H9 (cell line): Measurements from ENCODE around the gene CXCL5. TPM values are rescaled to one million over a fixed set of nuclear protein-coding genes. Genes with fewer than 3 reads are reported as not detected.

Experiments used
- DNase-seq: peaks from one replicate; pipeline ENCODE4 v3.0.0-alpha.2; 2017
- H2AFZ ChIP-seq: one replicate; pipeline ENCODE4 v1.6.1; 2013; ENCODE audit warnings: mild to moderate bottlenecking, low read length, control low read depth, moderate library complexity
- H2AK5ac ChIP-seq: 2 replicates; pipeline ENCODE4 v1.6.1; 2013; ENCODE audit warnings: low read length, control low read depth, mixed read lengths; ENCODE audit not compliant: insufficient read length
- H2BK120ac ChIP-seq: one replicate; pipeline ENCODE4 v1.6.1; 2013; ENCODE audit warnings: low read depth, mild to moderate bottlenecking, low read length, control low read depth, inconsistent platforms; ENCODE audit not compliant: poor library complexity, severe bottlenecking
- H2BK12ac ChIP-seq: 2 replicates; pipeline ENCODE4 v1.6.1; 2013; ENCODE audit warnings: low read length, control low read depth, mixed read lengths, low read depth; ENCODE audit not compliant: insufficient read length
- H2BK15ac ChIP-seq: 2 replicates; pipeline ENCODE4 v1.6.1; 2013; ENCODE audit warnings: low read depth, low read length, control low read depth
- H2BK20ac ChIP-seq: one replicate; pipeline ENCODE4 v1.6.1; 2013; ENCODE audit warnings: low read depth, mild to moderate bottlenecking, low read length, control low read depth, inconsistent platforms; ENCODE audit not compliant: poor library complexity, severe bottlenecking
- H2BK5ac ChIP-seq: 2 replicates; pipeline ENCODE4 v1.6.1; 2013; ENCODE audit warnings: low read length, control low read depth, mixed read lengths; ENCODE audit not compliant: insufficient read length
- H3K14ac ChIP-seq: 2 replicates; pipeline ENCODE4 v1.6.1; 2013; ENCODE audit warnings: low read length, control low read depth; ENCODE audit not compliant: insufficient read depth
- H3K18ac ChIP-seq: 2 replicates; pipeline ENCODE4 v1.6.1; 2013; ENCODE audit warnings: low read depth, mild to moderate bottlenecking, mixed read lengths, low read length, control low read depth; ENCODE audit not compliant: insufficient read length
- H3K23ac ChIP-seq: 2 replicates; pipeline ENCODE4 v1.6.1; 2013; ENCODE audit warnings: low read length, control low read depth, mixed read lengths, low read depth; ENCODE audit not compliant: insufficient read length
- H3K23me2 ChIP-seq: 2 replicates; pipeline ENCODE4 v1.6.1; 2013; ENCODE audit warnings: low read depth, mild to moderate bottlenecking, mixed read lengths, low read length, control low read depth; ENCODE audit not compliant: insufficient read length, poor library complexity, severe bottlenecking
- H3K27ac ChIP-seq: 2 replicates; pipeline ENCODE4 v1.5.1; 2013; ENCODE audit warnings: low read length, control low read depth, mixed read lengths, low read depth; ENCODE audit not compliant: insufficient read length
- H3K27me3 ChIP-seq: 2 replicates; pipeline ENCODE4 v1.6.1; 2013; ENCODE audit warnings: low read length, control low read depth, inconsistent platforms; ENCODE audit not compliant: insufficient read depth
- H3K4ac ChIP-seq: 2 replicates; pipeline ENCODE4 v1.6.1; 2013; ENCODE audit warnings: low read depth, mild to moderate bottlenecking, control low read depth, inconsistent platforms, low read length, moderate library complexity
- H3K4me1 ChIP-seq: 2 replicates; pipeline ENCODE4 v1.6.1; 2013; ENCODE audit warnings: low read length, control low read depth, inconsistent platforms; ENCODE audit not compliant: insufficient read depth
- H3K4me2 ChIP-seq: 2 replicates; pipeline ENCODE4 v1.6.1; 2013; ENCODE audit warnings: low read length, control low read depth, mixed read lengths; ENCODE audit not compliant: insufficient read length, insufficient read depth
- H3K56ac ChIP-seq: 2 replicates; pipeline ENCODE4 v1.6.1; 2013; ENCODE audit warnings: low read depth, mild to moderate bottlenecking, mixed read lengths, low read length, control low read depth; ENCODE audit not compliant: insufficient read length
- H3K79me1 ChIP-seq: 2 replicates; pipeline ENCODE4 v1.6.1; 2013; ENCODE audit warnings: low read depth, mild to moderate bottlenecking, moderate library complexity, low read length, control low read depth, inconsistent platforms; ENCODE audit not compliant: insufficient read depth, poor library complexity, severe bottlenecking
- H3K79me2 ChIP-seq: 2 replicates; pipeline ENCODE4 v1.6.1; 2013; ENCODE audit warnings: low read length, control low read depth, inconsistent platforms; ENCODE audit not compliant: insufficient read depth
- H3K9ac ChIP-seq: 2 replicates; pipeline ENCODE4 v1.6.1; 2013; ENCODE audit warnings: low read length, control low read depth, mixed read lengths; ENCODE audit not compliant: insufficient read length; ENCODE audit errors: extremely low read depth
- H3K9me3 ChIP-seq: one replicate; pipeline ENCODE4 v1.6.1; 2013; ENCODE audit warnings: low read depth, low read length, inconsistent platforms; ENCODE audit not compliant: control insufficient read depth
- H3T11ph ChIP-seq: one replicate; pipeline ENCODE4 v1.6.1; 2013; ENCODE audit warnings: mild to moderate bottlenecking, low read length, control low read depth, inconsistent platforms
- H4K20me1 ChIP-seq: one replicate; pipeline ENCODE4 v1.6.1; 2013; ENCODE audit not compliant: control insufficient read depth, insufficient read length, insufficient read depth
- H4K5ac ChIP-seq: 2 replicates; pipeline ENCODE4 v1.6.1; 2013; ENCODE audit warnings: low read depth, mild to moderate bottlenecking, mixed read lengths, low read length, control low read depth; ENCODE audit not compliant: insufficient read length
- H4K8ac ChIP-seq: replicated peaks from 2 replicates; pipeline ENCODE4 v1.6.1; 2013; ENCODE audit warnings: low read length, control low read depth, mixed read lengths, low read depth; ENCODE audit not compliant: insufficient read length
- H4K91ac ChIP-seq: 2 replicates; pipeline ENCODE4 v1.6.1; 2013; ENCODE audit warnings: low read depth, mild to moderate bottlenecking, moderate library complexity, mixed read lengths, low read length, control low read depth; ENCODE audit not compliant: insufficient read length
- H3K27ac Mint-ChIP-seq, 3 experiments: 2 replicates in 2 of 3; 3 replicates in 1 of 3; pipeline ENCODE4 v1.8.0; 2020 to 2021; ENCODE audit warnings: mixed read lengths in 3 of 3, mild to moderate bottlenecking in 1 of 3, moderate library complexity in 1 of 3
- H3K27me3 Mint-ChIP-seq: 2 replicates; pipeline ENCODE4 v1.8.0; 2021; ENCODE audit warnings: low read depth, mild to moderate bottlenecking, moderate library complexity, mixed read lengths
- H3K36me3 Mint-ChIP-seq, 3 experiments: 2 replicates in 2 of 3; 3 replicates in 1 of 3; pipeline ENCODE4 v1.8.0; 2020 to 2021; ENCODE audit warnings: low read depth in 3 of 3, mixed read lengths in 3 of 3; ENCODE audit not compliant: insufficient read depth in 1 of 3
- H3K4me1 Mint-ChIP-seq, 2 experiments: 2 replicates each; pipeline ENCODE4 v1.8.0; 2020; ENCODE audit warnings: mixed read lengths in 2 of 2
- H3K4me3 Mint-ChIP-seq, 2 experiments: 2 replicates in 1 of 2; 3 replicates in 1 of 2; pipeline ENCODE4 v1.8.0; 2020 to 2021; ENCODE audit warnings: mild to moderate bottlenecking in 2 of 2, mixed read lengths in 2 of 2, moderate library complexity in 1 of 2
- H3K9me3 Mint-ChIP-seq, 2 experiments: 2 replicates in 1 of 2; 3 replicates in 1 of 2; pipeline ENCODE4 v1.8.0; 2020; ENCODE audit warnings: mild to moderate bottlenecking in 2 of 2, mixed read lengths in 2 of 2, moderate library complexity in 1 of 2
- WGBS: extraction: QIAGEN DNeasy Blood & Tissue Kit; methylation state at CpG from one replicate; pipeline ENCODE4 v1.1.7; 2013; ENCODE audit warnings: missing lambda C conversion rate, low lambda C conversion rate, mixed read lengths; ENCODE audit not compliant: insufficient read length; ENCODE audit errors: extremely low coverage; 5-methylcytosine and 5-hydroxymethylcytosine counted together
- total RNA-seq: library from RNA; stranded (reverse); gene quantifications from 2 replicates; pipeline ENCODE4 v1.2.1, GENCODE V29; 2021
- TF ChIP-seq, protein P1 (sequence below): fragments of 200-600 bp; sonication (generic); conservative IDR thresholded peaks from 3 replicates; pipeline ENCODE4 v1.8.0; 2021; ENCODE audit warnings: antibody characterized with exemption, mild to moderate bottlenecking

Gene CXCL5
- total RNA-seq, 1 experiment from 2014 or later = 9.2 TPM

DNA sequence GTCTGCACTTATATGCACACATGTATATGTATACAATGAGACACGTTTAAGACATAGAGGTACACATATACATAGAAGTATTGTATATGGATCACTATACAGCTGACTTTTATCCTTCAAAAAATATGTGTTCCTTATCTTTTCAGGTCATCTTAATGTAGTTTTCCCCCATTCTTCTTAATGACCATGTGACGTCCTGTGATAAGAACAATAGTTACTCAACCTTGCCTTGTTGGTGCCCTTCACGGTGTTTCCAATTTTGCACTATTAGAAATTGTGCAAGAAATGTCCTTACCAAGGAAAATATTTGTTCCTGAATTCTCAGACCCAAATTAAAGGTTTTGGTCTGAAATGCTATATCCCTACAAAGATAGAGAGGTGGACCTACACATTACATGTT lies 9.4 kb downstream of the CXCL5 start:
- Histone ChIP-seq H3K14ac (no peak overlapping the region), H2BK20ac (no peak overlapping the region), H3K9me3 (no peaks in the 10 kb centered on the region), H2AK5ac (no peak overlapping the region), H4K91ac (no peak overlapping the region), H3K56ac (no peak overlapping the region), H4K20me1 (no peaks in the 10 kb centered on the region), H2AFZ (no peak overlapping the region), H4K8ac (no peak overlapping the region), H3K9ac (no peak overlapping the region), H3K27ac (no peak overlapping the region), H3K79me1 (no peaks in the 10 kb centered on the region), H3T11ph (no peak overlapping the region), H4K5ac (no peak overlapping the region), H2BK5ac (no peak overlapping the region), H3K23me2 (no peaks in the 10 kb centered on the region), H3K4me1 (no peaks in the 10 kb centered on the region; the same call in 1 of the 2 replicates), H2BK120ac (no peak overlapping the region), H3K4ac (no peak overlapping the region), H3K4me2 (no peak overlapping the region), H3K18ac (no peak overlapping the region), H2BK12ac (no peak overlapping the region), H3K23ac (no peak overlapping the region), H3K27me3 (no peaks in the 10 kb centered on the region), H2BK15ac (no peak overlapping the region), H3K79me2 (no peaks in the 10 kb centered on the region)
- Mint-ChIP-seq H3K4me3 (no peak overlapping the region), H3K36me3 (peaks cover 0 to 26% (median 14%) of the 10 kb centered on the region in 3 experiments; a peak in 5 of 7 replicates), H3K27ac (no peak overlapping the region), H3K4me1 (peaks cover 29 to 47% of the 10 kb centered on the region in 2 experiments), H3K9me3 (peaks cover 0 to 7% of the 10 kb centered on the region in 2 experiments; a peak in 2 of 5 replicates), H3K27me3 (no peaks in the 10 kb centered on the region)
- no CpG with 5 or more reads among the region's 3 CpGs for WGBS
- TF ChIP-seq, protein P1, sequence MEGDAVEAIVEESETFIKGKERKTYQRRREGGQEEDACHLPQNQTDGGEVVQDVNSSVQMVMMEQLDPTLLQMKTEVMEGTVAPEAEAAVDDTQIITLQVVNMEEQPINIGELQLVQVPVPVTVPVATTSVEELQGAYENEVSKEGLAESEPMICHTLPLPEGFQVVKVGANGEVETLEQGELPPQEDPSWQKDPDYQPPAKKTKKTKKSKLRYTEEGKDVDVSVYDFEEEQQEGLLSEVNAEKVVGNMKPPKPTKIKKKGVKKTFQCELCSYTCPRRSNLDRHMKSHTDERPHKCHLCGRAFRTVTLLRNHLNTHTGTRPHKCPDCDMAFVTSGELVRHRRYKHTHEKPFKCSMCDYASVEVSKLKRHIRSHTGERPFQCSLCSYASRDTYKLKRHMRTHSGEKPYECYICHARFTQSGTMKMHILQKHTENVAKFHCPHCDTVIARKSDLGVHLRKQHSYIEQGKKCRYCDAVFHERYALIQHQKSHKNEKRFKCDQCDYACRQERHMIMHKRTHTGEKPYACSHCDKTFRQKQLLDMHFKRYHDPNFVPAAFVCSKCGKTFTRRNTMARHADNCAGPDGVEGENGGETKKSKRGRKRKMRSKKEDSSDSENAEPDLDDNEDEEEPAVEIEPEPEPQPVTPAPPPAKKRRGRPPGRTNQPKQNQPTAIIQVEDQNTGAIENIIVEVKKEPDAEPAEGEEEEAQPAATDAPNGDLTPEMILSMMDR = no peak
- DNase-seq = no peak
